Breast epithelium (tissue), 4 donors: ENCODE measurements around the gene TBC1D2B. TPM values are rescaled to one million over a fixed set of nuclear protein-coding genes. Genes with fewer than 3 reads are reported as not detected.

Source experiments
- DNase-seq, 2 donors: peaks; one replicate each; pipeline ENCODE4 v3.0.0-alpha.2; 2019; ENCODE audit warnings: low spot score in 2 of 2
- H3K27ac ChIP-seq, 2 donors: fragments of 200-600 bp; sonication (generic) in 1 of 2; one replicate each; pipeline ENCODE4 v1.5.1; 2016 to 2019; ENCODE audit warnings: mild to moderate bottlenecking in 1 of 2
- H3K27me3 ChIP-seq, 2 donors: fragments of 200-600 bp; sonication (generic) in 1 of 2; one replicate each; pipeline versions ENCODE4 v1.5.1 to v1.6.0; 2017 to 2019; ENCODE audit warnings: control low read depth in 1 of 2, mild to moderate bottlenecking in 1 of 2
- H3K36me3 ChIP-seq: fragments of 200-600 bp; one replicate; pipeline ENCODE4 v1.5.1; 2019
- H3K4me1 ChIP-seq, 2 donors: fragments of 200-600 bp; sonication (generic); one replicate each; pipeline ENCODE4 v1.5.1; 2016 to 2019; ENCODE audit warnings: control low read depth in 1 of 2
- H3K4me3 ChIP-seq, 3 donors: fragments of 200-600 bp; sonication (generic); 1 replicate in 2 of 3; 2 replicates in 1 of 3; pipeline ENCODE4 v1.5.1; 2016 to 2019; ENCODE audit warnings: mild to moderate bottlenecking in 3 of 3, moderate library complexity in 2 of 3
- H3K9me3 ChIP-seq, 2 donors: fragments of 200-600 bp; sonication (generic) in 1 of 2; one replicate each; pipeline ENCODE4 v1.5.1; 2016 to 2019; ENCODE audit warnings: control low read depth in 1 of 2
- CTCF ChIP-seq, 3 donors: fragments of 450-650 bp; IDR thresholded peaks; one replicate each; pipeline ENCODE4 v1.5.1; 2016 to 2017; ENCODE audit warnings: antibody characterized with exemption in 3 of 3, mild to moderate bottlenecking in 3 of 3, moderate library complexity in 3 of 3
- POLR2A ChIP-seq: fragments of 450-650 bp; IDR thresholded peaks from one replicate; pipeline ENCODE4 v1.6.1; 2016; ENCODE audit warnings: antibody characterized with exemption, mild to moderate bottlenecking, moderate library complexity
- POLR2AphosphoS5 ChIP-seq, 3 donors: sonication (generic); formaldehyde crosslinking; IDR thresholded peaks; one replicate each; pipeline ENCODE4 v1.6.1; 2017; ENCODE audit warnings: antibody characterized with exemption in 3 of 3
- intact Hi-C: fragments of 100-400 bp; cut with DNase I; formaldehyde crosslinking; loops from one replicate; pipeline ENCODE4 v1.15.1; 2023; ENCODE audit warnings: low total_unique reads
- total RNA-seq, 3 donors: library from RNA; depleted of rRNA; stranded (reverse); fragments of >200 nt; gene quantifications; one replicate each; pipeline ENCODE4 v1.1.0, GENCODE V29; 2016

The TBC1D2B gene
- total RNA-seq, 3 donors from 2014 or later, result 44.9 to 71.0 (median 69.2) TPM

GRCh38 chr15:78082743-78083110 is 5.2 kb upstream of the TBC1D2B start:
- Histone ChIP-seq H3K4me1 (no peaks in the 10 kb centered on the region), H3K27me3 (no peaks in the 10 kb centered on the region), H3K27ac (no peak overlapping the region), H3K9me3 (no peaks in the 10 kb centered on the region), H3K36me3 (no peaks in the 10 kb centered on the region), H3K4me3 (no peak overlapping the region)
- intact Hi-C loops, result no loop called here
- no peak for DNase-seq
- TF ChIP-seq CTCF (IDR thresholded peaks at IDR 0.05) (no peak), POLR2A (no peak), POLR2AphosphoS5 (IDR thresholded peaks at IDR 0.05) (no peak)

GRCh38 chr15:78082106-78082742 is 4.7 kb upstream of the TBC1D2B start:
- H3K9me3 ChIP-seq, result no peaks in the 10 kb centered on the region
- intact Hi-C loops, result no loop called here
- no peak overlapping the region for H3K27ac ChIP-seq
- no peak for DNase-seq
- H3K36me3 ChIP-seq, result no peaks in the 10 kb centered on the region
- H3K27me3 ChIP-seq, result no peaks in the 10 kb centered on the region
- no peaks in the 10 kb centered on the region for H3K4me1 ChIP-seq
- H3K4me3 ChIP-seq, result no peak overlapping the region
- TF ChIP-seq CTCF (IDR thresholded peaks at IDR 0.05), result no peak
- no peak for TF ChIP-seq POLR2A
- TF ChIP-seq POLR2AphosphoS5 (IDR thresholded peaks at IDR 0.05), result no peak

- no peaks in the 10 kb centered on the region for H3K36me3 ChIP-seq
- no peak overlapping the region for H3K4me3 ChIP-seq
- intact Hi-C loops, result no loop called here
- no peaks in the 10 kb centered on the region for H3K9me3 ChIP-seq
- H3K27ac ChIP-seq, result no peak overlapping the region
- no peaks in the 10 kb centered on the region for H3K27me3 ChIP-seq
- H3K4me1 ChIP-seq, result no peaks in the 10 kb centered on the region
- TF ChIP-seq POLR2A (no peak), CTCF (IDR thresholded peaks at IDR 0.05) (no peak), POLR2AphosphoS5 (IDR thresholded peaks at IDR 0.05) (no peak)
- no peak for DNase-seq
Measured at GRCh38 chr15:78080088-78080460, 2.6 kb upstream of the TBC1D2B start.

GRCh38 chr15:78079298-78080087 is 2.0 kb upstream of the TBC1D2B start:
- Histone ChIP-seq H3K4me1 (no peaks in the 10 kb centered on the region), H3K4me3 (no peak overlapping the region), H3K27me3 (no peaks in the 10 kb centered on the region), H3K36me3 (no peaks in the 10 kb centered on the region), H3K27ac (no peak overlapping the region), H3K9me3 (no peaks in the 10 kb centered on the region)
- no peak for DNase-seq
- no peak for TF ChIP-seq CTCF (IDR thresholded peaks at IDR 0.05)
- no peak for TF ChIP-seq POLR2AphosphoS5 (IDR thresholded peaks at IDR 0.05)
- TF ChIP-seq POLR2A, result no peak
- intact Hi-C loops, result no loop called here

GRCh38 chr15:78077871-78078210 is 330 bp upstream of the TBC1D2B start:
- DNase-seq, result no peak
- no peaks in the 10 kb centered on the region for H3K27me3 ChIP-seq
- no peaks in the 10 kb centered on the region for H3K9me3 ChIP-seq
- no peaks in the 10 kb centered on the region for H3K36me3 ChIP-seq
- peak overlapping the region in 1 of 2 donors; percentile 95 for H3K27ac ChIP-seq
- TF ChIP-seq POLR2A (no peak), CTCF (IDR thresholded peaks at IDR 0.05) (no peak), POLR2AphosphoS5 (IDR thresholded peaks at IDR 0.05) (no peak)
- no peaks in the 10 kb centered on the region for H3K4me1 ChIP-seq
- H3K4me3 ChIP-seq, result peak overlapping the region; percentile 84 to 92 (median 92)
- intact Hi-C loops, result no loop called here
